ENCODE measurements around the gene FBXL22. TPM values are rescaled to one million over a fixed set of nuclear protein-coding genes. Genes with fewer than 3 reads are reported as not detected.
"Not testable (repeated sequence)": the region's sequence is repeated elsewhere in the genome, so short reads cannot be mapped to it uniquely, and the experiment has no call there.

The FBXL22 gene
- total RNA-seq, 1 donor from 2014 or later = 0.20 TPM

- no peak for DNase-seq (ENCODE audit: low read depth in 2 of 2)
Measured at GRCh38 chr15:63611177-63611576, 14.0 kb downstream of the FBXL22 start.

- no peak for DNase-seq (ENCODE audit: low read depth in 2 of 2)
Measured at GRCh38 chr15:63612300-63612699, 15.1 kb downstream of the FBXL22 start.

GRCh38 chr15:63615935-63616334 lies 18.7 kb downstream of the FBXL22 start:
- DNase-seq (ENCODE audit: low read depth in 2 of 2) = no peak

- DNase-seq (ENCODE audit: low read depth in 2 of 2) = not testable (repeated sequence)
Measured at GRCh38 chr15:63617147-63617546, 20.0 kb downstream of the FBXL22 start.

GRCh38 chr15:63617627-63618026 lies 20.4 kb downstream of the FBXL22 start:
- not testable (repeated sequence) for DNase-seq (ENCODE audit: low read depth in 2 of 2)

GRCh38 chr15:63620760-63621159 lies 23.6 kb downstream of the FBXL22 start:
- DNase-seq (ENCODE audit: low read depth in 2 of 2) = not testable (repeated sequence)

GRCh38 chr15:63623232-63623969 lies 26.2 kb downstream of the FBXL22 start:
- no peak for DNase-seq (ENCODE audit: low read depth in 2 of 2)

GRCh38 chr15:63626955-63627354 lies 29.8 kb downstream of the FBXL22 start:
- no peak for DNase-seq (ENCODE audit: low read depth in 2 of 2)

- no peak for DNase-seq (ENCODE audit: low read depth in 2 of 2)
Measured at GRCh38 chr15:63628123-63628822, 31.1 kb downstream of the FBXL22 start.

- no peak for DNase-seq (ENCODE audit: low read depth in 2 of 2)
Measured at GRCh38 chr15:63630036-63630751, 33.0 kb downstream of the FBXL22 start.

GRCh38 chr15:63633312-63633711 lies 36.1 kb downstream of the FBXL22 start:
- peak in 1 of 2 donors; percentile 51 for DNase-seq (ENCODE audit: low read depth in 2 of 2)

GRCh38 chr15:63634154-63634553 lies 37.0 kb downstream of the FBXL22 start:
- DNase-seq (ENCODE audit: low read depth in 2 of 2) = no peak

GRCh38 chr15:63636518-63637061 lies 39.4 kb downstream of the FBXL22 start:
- no peak for DNase-seq (ENCODE audit: low read depth in 2 of 2)

GRCh38 chr15:63638839-63639238 lies 41.7 kb downstream of the FBXL22 start:
- DNase-seq (ENCODE audit: low read depth in 2 of 2) = no peak

GRCh38 chr15:63640146-63640545 lies 43.0 kb downstream of the FBXL22 start:
- no peak for DNase-seq (ENCODE audit: low read depth in 2 of 2)

Other genes with a start within 250 kb of the FBXL22 start
- 0.22 and 0.40 TPM in 2 replicates for gene CA12, start 215.5 kb upstream of the FBXL22 start, total RNA-seq
- gene USP3, start 92.8 kb upstream of the FBXL22 start, total RNA-seq = 25.3 and 30.0 TPM in 2 replicates
- 150 and 180 TPM in 2 replicates for gene HERC1, start 236.6 kb downstream of the FBXL22 start, total RNA-seq

All from lung microvascular endothelial cell (primary cell).